IPS-NIHi7 (cell line): Measurements from ENCODE around the gene RIN3.
A peak's percentile ranks its signal among the peaks of the same experiment; 100 is the strongest.

Experiments
- DNase-seq: peaks from one replicate; pipeline ENCODE4 v3.0.0; 2012; ENCODE audit warnings: mixed read lengths; ENCODE audit errors: extremely low spot score

The RIN3 gene

GRCh38 chr14:92487513-92488133 is 26.0 kb upstream of the RIN3 start:
- no peak for DNase-seq

GRCh38 chr14:92489394-92490238 is 24.0 kb upstream of the RIN3 start:
- no peak for DNase-seq

GRCh38 chr14:92490239-92490959 is 23.2 kb upstream of the RIN3 start:
- DNase-seq: no peak

- no peak for DNase-seq
Measured at GRCh38 chr14:92491782-92492181, 21.8 kb upstream of the RIN3 start.

- no peak for DNase-seq
Measured at GRCh38 chr14:92492258-92492657, 21.3 kb upstream of the RIN3 start.

GRCh38 chr14:92493024-92493423 is 20.6 kb upstream of the RIN3 start:
- DNase-seq: no peak

GRCh38 chr14:92493492-92493891 is 20.1 kb upstream of the RIN3 start:
- DNase-seq: no peak

- DNase-seq: no peak
Measured at GRCh38 chr14:92494512-92494911, 19.1 kb upstream of the RIN3 start.

GRCh38 chr14:92495027-92495426 is 18.6 kb upstream of the RIN3 start:
- no peak for DNase-seq

- DNase-seq: no peak
Measured at GRCh38 chr14:92496191-92496857, 17.3 kb upstream of the RIN3 start.

- DNase-seq: no peak
Measured at GRCh38 chr14:92497391-92497790, 16.2 kb upstream of the RIN3 start.

GRCh38 chr14:92499234-92499633 is 14.3 kb upstream of the RIN3 start:
- DNase-seq: no peak

GRCh38 chr14:92500491-92500941 is 13.1 kb upstream of the RIN3 start:
- no peak for DNase-seq

GRCh38 chr14:92501891-92502351 is 11.7 kb upstream of the RIN3 start:
- DNase-seq: no peak

- DNase-seq: no peak
Measured at GRCh38 chr14:92502541-92503286, 10.9 kb upstream of the RIN3 start.

GRCh38 chr14:92503756-92504491 is 9.7 kb upstream of the RIN3 start:
- DNase-seq: peak; percentile 28

- DNase-seq: no peak
Measured at GRCh38 chr14:92505826-92506225, 7.8 kb upstream of the RIN3 start.

- DNase-seq: no peak
Measured at GRCh38 chr14:92506231-92506630, 7.3 kb upstream of the RIN3 start.

GRCh38 chr14:92507174-92507768 is 6.3 kb upstream of the RIN3 start:
- no peak for DNase-seq

- DNase-seq: peak; percentile 78
Measured at GRCh38 chr14:92510972-92511371, 2.6 kb upstream of the RIN3 start.
